Gastrocnemius medialis (tissue), 4 donors: Measurements from ENCODE around the gene PBRM1.

Source experiments
- CTCF ChIP-seq, 5 experiments: fragments of 450-650 bp in 3 of 5; fragments of 200-600 bp in 2 of 5; sonication (generic) in 2 of 5; IDR thresholded peaks in 4 of 5; conservative IDR thresholded peaks in 1 of 5; 1 replicate in 4 of 5; 2 replicates in 1 of 5; pipeline ENCODE4 v1.5.1; 2016 to 2019; ENCODE audit warnings: antibody characterized with exemption in 5 of 5, mild to moderate bottlenecking in 3 of 5, moderate library complexity in 3 of 5
- POLR2A ChIP-seq, 2 donors: fragments of 450-650 bp; IDR thresholded peaks; one replicate each; pipeline ENCODE4 v1.6.1; 2017; ENCODE audit warnings: antibody characterized with exemption in 2 of 2, mild to moderate bottlenecking in 2 of 2, moderate library complexity in 2 of 2

GRCh38 chr3:52722491-52722890 is 36.8 kb upstream of the PBRM1 start:
- no peak for TF ChIP-seq CTCF (IDR thresholded peaks at IDR 0.05 in 4 of 5, conservative IDR thresholded peaks at IDR 0.05 in 1 of 5)
- TF ChIP-seq POLR2A (IDR thresholded peaks at IDR 0.05) = no peak
